GM19035 (cell line): ENCODE data around the gene HABP4.

Source experiments
- ATAC-seq: cut with Tn5 transposase; IDR thresholded peaks from one replicate; pipeline ENCODE4 v1.9.1; 2021; ENCODE audit not compliant: unreplicated experiment

The HABP4 gene

DNA sequence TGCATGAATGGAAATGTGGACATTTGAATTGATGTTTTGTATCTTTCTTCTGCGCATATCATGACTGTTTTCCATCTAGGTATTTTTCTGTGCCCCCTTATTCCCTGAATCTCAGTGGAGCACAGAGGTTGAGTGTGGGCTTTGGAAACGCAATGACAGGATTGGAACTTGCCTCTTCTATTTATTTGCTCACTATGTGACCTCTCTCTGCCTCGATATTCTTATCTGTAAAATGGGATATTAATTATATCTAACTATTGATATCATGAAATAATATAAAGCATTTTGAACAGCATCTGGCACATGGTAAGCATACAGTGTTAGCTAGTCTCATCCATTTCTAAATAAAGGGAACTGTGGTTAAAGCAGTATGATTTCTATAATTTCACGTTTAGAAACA, 26.0 kb downstream of the HABP4 start:
- ATAC-seq, result no peak

DNA sequence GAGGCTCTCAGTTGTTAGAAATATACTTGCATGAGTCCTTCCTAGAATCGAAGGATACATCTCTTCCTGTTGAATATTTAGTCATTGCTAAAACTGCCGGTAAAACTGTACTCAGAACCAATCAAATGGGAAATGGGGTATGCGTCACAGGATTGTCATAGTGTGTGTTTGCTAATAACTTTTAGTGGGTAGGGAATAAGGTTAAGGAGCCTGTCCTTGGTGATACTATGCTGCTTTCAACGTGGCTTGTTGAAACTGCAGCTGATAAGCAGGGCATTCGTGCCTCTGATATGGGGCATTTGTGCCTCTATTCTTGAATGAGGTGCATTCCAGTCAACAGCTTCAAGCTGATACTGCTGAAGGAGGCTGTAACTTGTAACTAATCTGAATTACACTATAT, 26.6 kb downstream of the HABP4 start:
- no peak for ATAC-seq

DNA sequence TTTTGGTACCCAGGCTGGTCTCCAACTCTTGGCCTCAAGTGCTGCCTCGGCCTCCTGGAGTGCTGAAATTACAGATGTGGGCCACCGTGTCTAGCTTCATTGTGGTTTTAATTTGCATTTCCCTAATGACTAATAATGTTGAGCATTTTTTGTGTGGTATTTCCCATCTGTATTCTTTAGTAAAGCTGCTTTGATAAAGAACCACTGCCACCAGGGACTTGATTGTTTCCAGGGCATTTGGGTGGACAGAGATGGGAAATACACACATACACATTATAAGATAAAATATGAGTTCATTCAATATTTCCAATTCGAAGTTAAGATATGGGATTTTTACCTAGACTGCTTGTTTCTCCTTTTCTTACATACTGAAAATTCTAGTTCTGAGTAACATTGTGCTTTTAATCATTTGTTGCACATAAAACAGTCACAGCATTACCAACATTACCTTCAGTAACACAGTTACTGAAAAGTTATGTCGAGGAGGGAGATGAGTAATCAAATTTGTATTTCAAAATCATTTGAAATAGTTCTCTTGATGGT, 28.9 kb downstream of the HABP4 start:
- ATAC-seq, result peak; percentile 78

DNA sequence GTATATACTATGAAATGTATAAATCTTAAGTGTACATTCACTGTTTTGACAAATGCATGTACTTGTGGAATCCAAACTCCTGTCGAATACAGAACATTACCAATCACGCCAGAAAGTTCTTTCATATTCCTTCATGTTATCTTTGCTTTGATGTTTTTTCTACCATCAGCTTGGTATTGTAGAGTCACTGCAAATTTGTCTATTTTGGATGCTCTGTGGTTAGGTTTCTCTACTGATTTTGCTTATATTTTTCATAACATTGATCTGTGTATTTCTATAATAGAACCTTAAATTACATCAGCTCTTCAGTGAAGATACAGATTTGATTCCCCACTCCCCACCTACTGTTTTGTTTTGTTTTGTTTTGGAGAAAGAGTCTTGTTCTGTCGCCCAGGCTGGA, 30.8 kb downstream of the HABP4 start:
- ATAC-seq, result no peak

DNA sequence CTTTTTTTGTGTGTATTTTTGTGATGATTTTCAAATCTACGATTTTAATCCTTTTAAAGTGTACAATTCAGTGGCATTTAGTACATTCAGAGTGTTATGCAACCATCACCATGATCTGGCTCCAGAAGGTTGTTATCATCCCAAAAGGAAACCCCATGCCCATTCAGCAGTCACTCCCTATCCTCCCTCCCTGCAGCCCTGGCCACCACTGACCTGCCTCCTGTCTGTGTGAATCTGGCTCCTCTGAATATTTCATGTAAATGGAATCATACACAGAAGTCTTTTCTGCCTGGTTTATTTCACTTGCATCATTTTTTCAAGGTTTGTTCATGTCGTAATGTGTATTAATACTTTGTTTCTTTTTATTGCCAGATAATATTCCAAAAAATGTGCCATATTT, 32.5 kb downstream of the HABP4 start:
- no peak for ATAC-seq

DNA sequence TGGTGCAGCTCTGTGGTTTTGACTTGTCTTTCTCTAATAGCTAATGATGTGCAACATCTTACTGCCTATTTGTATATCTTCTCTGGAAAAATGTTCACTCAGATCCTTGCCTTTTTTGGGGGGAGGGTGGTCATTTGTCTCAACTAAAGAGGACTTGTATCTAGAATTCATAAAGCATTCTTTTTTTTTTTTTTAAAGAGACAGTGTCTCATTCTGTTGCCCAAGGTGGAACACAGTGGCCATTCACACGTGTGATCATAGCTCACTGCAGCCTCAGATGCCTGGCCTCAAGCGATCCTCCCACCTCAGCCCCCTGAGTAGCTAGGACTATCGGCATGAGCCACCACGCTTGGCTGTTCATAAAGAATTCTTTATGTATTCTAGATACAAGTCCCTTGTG, 33.2 kb downstream of the HABP4 start:
- no peak for ATAC-seq

DNA sequence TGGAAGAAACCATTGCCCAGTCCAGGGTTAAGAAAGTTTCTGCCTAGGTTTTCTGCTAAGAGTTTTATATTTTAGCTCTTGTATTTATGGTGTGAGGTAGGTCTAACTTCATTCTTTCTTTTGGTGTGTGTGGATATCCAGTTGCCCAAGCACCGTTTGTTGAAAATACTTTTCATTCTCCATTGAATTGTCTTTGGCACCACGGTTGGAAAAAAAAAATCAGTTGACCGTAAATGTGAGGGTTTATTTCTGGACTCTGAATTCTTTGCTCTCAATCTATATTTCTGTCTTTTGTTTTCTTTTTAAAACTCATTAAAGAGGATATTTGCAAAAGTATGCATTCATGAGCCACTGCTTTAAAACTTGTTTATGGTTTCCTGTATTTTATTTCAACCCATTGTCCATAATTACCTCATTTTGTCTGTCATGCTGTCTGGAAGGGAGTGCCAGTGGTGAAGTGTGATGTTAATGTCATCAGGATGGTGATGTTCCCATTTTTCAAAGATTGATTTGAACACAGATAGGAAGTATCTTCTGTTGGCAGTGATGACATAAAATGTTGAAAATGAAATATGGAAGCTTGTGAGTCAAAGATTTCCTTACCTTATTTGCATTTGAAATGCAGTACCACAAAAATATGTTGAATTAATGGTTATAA, 33.9 kb downstream of the HABP4 start:
- ATAC-seq, result no peak

DNA sequence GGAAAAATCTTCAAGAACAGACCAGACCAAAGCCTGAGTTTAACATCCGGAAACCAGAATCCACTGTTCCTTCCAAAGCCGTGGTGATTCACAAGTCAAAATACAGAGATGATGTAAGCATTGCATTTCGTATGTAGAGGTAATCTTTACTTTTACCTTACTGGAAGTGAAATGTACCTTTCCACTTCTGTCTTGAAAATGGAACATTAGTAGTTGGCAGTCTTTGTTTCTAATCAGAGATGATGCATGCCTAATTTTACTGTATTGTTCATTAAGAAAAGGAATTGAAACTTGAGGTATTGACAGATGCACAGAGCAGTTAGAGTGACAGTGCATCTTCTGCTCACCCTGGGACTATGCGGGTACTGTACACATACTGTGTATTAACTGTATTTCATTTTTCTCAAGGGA, 34.6 kb downstream of the HABP4 start:
- peak; percentile 94 for ATAC-seq

DNA sequence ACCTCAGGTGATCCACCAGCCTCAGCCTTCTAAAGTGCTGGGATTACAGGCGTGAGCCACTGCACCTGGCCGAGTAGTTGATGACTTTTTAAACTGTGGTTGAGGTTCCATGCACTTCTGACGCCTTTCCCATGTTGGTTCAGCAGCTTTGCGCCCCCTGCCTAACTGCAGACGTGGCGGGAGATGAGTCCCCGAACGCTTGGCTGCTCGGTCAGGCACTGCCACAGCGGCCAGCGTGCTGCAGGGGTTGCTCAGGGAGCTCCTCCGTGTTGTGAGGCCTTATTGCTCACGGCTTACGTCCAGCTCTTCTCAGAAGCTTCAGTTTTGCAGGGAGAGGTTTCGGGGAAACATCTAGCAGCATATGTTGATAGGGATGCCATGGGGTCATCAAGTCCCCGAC, 35.3 kb downstream of the HABP4 start:
- ATAC-seq, result no peak

DNA sequence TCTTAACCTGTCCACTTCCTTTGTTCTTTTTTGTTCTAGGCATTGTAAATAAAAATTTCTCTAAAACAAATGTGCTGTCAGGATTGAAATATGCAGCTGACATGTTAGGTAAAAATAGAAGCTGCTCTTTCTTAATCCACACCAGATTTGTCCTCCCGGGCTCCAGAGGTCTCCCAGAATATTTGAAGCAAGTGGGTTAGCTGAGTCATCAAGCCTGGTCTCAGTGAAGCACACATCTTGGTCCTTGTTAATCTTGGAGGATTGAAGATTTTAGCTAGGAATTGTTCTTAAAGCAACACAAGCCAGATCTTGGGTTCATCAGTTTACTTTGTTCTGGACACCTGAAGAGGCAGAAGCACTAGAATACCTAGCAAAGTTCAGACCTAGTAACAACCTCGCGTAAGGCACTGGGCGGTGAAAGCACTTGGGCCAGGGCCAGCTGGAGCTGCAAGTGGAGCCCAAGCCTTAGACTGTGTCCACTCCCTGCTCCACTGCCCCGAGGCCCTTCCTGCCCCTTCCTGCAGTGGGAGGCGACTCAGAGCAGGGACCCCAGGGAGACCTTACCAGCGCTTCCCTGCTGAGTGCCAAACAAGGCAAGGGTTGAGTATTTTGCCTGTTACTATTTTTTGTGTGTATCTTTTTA, 36.5 kb downstream of the HABP4 start:
- no peak for ATAC-seq

DNA sequence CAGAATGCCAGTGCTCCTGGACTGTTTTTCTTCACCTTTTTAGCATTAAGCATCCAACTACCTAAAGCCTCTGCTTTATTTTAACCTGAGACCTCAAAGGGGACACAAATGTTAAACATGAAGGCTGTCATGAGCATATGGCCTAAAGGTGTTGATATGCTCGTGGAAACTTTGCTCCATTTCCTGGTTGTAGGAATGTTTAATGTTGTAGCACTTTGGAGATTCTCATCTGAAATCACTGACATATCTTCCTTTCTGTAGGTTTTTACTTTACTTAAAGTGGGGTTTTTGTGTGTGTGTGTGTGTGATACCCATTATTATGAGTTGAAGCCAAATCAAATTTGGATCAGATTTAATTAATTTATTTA, 37.0 kb downstream of the HABP4 start:
- ATAC-seq, result no peak

DNA sequence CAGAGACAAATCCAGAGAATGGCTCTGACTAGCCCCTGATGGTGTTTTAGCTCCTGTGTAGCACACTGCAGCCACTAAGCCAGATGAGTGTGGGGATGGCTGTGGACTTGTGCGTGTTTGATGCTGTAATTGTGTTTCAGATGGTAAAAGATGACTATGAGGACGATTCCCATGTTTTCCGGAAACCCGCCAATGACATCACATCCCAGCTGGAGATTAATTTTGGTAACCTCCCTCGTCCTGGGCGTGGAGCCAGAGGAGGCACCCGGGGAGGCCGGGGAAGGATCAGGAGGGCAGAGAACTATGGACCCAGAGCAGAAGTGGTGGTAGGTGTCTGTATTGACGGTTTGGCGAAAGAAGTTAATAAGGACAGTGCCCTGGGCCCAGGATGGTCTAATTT, 38.0 kb downstream of the HABP4 start:
- no peak for ATAC-seq

DNA sequence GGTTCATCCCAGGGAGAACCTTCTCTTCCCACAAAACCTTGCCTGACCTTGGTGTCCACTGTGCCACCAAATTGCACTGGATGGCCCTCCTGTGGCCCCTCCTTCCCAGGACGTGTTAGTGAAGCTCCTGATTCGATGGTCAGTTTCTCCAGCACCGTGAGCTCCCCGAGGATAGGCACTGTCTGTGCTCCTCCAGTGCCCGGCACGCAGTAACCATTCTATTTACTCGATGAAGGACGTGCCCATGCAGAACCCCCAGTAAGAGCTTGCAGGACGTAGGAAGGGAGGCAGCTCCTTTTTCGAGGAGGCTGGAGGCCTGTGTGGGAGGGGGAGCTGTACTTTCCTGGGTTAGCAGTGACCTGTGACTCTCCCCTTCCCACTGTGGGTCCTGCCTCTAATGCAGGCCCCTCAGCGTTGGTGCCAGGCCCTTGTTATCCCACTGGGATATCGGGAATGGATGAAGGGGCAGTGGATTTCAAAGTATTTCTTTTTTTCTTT, 39.6 kb downstream of the HABP4 start:
- ATAC-seq, result no peak

DNA sequence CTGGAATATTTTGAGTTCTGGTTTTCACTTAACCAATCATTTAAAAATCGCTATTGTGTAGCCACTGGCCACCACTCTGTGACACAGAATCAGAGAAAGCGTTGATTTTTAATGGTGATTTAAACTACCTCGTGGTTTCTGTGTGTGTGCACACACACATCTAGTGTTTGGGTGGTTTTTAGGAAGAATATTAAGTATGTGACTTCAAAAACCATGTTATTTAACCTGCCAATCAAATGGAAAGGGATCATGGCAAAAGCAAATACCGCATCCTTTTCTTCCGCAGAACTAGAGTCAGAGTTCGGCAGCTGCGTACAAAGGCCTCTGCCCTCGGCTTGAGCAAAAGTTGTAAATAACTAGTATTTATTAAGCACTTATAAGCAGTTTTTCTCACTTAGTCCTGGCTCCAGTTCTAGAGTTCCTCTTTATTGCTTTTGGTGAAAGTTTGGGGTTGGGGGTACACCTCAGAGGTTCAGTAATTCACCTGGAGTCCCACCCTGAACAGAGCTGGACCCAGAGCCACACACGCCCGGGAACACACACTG, 40.6 kb downstream of the HABP4 start:
- no peak for ATAC-seq

DNA sequence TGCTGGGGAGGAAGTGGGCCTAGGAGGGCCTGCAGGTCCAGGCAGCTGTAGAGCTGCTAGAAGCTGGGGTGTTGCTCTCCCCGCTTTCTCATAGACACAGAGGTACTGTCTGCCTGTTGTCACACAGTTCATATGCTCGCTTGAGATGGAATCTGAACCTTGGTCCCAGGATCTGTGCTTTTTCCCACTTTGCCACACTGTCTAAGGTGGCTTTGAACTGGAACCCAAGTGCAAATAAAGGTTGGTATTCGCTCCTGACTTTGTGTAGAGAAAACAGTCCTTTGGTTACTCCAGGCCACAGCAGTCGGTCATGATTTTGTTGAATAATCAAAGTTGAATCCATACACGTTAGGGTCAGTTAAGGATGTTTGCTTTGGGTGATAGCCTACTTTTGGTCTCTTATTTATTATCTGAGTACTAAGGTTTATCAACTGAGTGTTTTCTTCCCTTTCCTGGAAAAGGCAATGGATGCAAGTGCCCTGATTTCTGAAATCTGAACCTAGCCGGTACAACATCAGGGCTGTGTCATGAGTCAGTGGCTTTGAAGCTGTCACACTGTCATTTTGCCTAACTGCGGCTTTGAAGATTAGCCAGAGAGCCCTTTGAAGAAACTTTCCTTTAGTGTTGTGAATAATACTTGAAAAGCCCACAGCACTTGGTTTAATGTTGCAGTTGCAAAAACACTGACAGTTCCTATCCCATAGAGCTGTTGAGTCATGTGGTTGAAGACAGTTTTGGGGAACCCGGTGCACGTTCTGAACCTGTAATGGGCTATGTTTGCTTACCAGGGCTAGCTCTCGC, 41.3 kb downstream of the HABP4 start:
- no peak for ATAC-seq

DNA sequence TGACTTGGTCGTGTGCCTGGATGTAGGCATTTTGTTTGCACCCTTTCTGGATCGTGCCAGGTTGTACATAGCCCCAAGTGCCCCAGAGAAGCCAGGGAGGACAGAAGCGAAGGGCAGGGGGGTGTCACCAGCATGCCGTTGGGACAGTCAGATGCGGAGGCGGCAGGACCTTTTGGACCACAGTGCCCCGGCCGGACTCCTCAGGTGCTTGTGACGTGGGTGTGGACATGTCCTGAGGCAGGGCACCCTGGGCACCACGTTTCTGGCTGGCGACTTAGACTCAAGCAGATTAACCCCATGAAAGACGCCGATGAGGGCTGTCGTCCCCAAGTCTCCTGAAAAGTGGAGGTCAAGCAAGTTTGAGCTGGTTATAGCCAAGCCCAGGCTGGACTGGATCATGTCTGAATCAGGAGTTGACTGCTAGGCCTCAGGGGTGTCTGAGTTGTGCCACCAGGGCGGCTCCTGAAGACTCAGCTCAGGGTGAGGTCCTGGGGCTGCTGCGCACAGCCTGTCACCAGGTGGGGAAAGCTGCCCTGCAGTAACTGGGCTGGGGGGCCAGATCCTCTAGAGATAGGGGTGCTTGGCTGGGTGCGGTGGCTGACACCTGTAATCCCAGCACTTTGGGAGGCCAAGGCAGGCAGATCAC, 42.0 kb downstream of the HABP4 start:
- no peak for ATAC-seq

DNA sequence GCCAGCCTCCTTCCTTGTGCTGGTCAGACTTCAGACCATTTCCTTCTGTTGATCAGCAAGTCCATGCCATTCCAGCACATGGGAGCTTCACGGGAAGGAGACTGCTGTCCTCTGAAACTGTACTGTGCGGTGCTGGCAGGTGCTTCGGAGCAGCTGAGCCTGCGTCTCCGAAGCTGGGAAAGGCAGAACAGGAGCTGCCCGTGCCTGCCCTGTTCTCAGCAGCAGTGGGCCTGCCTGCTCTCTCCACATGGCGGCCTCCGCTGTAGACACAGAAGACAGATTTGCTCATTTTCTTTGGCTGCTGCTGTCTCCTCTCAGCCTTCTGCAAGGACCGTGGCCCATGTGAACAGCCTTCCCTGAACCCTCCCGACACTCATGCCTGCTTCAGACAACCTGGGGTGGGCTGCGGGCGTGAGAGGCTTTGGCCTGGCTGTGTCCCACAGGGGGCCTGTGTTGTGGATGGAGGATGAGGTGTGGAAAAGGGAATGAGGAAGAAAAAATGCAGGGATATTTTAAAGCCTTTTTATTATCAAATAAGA, 43.1 kb downstream of the HABP4 start:
- no peak for ATAC-seq

DNA sequence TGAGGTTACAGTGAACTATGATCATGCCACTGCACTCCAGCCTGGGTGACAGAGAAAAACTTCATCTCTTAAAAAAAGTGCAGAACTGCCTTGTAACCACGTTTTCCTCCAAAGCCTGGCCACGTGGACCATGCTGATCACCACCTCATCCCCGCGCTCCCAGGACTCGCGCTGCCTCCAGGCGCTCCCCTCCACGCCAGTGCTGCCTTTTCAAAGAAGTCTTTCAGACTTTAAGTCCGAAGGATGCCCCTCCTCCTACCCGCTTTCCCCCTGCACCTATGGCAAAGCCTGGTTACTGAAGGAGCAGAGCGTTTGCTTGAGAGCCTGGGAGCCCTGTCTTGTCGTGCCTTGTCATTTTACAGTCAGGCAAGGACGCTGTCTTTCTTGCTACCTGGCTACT, 43.8 kb downstream of the HABP4 start:
- ATAC-seq, result no peak

DNA sequence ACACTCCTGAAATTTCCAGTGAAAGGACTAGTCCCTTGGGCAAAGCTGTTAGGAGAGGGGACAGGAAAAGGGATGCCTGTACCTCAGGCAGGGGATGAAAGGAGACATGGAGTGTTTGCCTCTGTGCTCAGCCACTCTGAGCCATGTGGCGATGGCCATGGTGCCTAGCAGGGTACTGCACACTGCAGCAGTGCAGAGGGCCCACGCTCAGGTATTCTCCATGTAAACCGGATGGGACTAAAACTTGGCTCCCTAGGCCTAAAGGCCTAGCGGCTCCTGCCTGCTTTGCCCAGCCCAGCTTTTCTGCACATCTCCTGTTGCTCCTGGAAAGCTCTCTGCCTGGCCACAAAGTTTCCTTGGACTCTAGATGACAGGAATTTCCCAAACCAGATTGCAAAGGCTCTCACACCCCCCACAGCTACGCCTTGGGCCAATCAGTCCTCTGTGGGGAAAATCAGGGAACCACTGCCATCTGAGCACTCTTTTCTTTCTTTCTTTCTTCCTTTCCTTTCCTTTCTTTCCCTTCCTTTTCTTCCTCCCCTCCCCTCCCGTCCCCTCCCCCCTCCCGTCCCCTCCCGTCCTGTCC, 44.3 kb downstream of the HABP4 start:
- ATAC-seq, result no peak

DNA sequence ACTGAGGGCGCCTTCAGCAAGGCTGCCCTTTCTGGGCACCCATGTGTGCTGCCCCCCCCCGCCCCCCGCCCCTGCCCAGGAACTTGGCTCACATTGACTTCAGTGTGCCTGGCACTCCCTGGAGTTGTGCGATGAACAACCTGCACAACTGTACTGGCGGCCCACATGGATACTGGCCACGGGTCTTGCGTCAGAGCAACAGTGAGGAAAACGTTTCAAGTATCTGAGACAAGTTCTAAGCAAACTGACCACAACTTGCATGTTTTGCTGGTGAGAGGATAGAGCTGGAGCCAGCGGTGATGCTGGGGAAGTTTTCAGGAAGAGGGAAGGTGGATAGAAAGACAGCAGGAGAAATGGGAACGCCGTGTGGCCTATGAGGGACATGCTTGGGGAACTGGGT, 45.4 kb downstream of the HABP4 start:
- no peak for ATAC-seq
